HG03457 (cell line): ENCODE measurements around the gene LCMT2.

ENCODE experiments used
- ATAC-seq: cut with Tn5 transposase; IDR thresholded peaks from one replicate; pipeline ENCODE4 v1.9.1; 2021; ENCODE audit warnings: moderate number of reproducible peaks; ENCODE audit not compliant: unreplicated experiment

Gene LCMT2, protein sequence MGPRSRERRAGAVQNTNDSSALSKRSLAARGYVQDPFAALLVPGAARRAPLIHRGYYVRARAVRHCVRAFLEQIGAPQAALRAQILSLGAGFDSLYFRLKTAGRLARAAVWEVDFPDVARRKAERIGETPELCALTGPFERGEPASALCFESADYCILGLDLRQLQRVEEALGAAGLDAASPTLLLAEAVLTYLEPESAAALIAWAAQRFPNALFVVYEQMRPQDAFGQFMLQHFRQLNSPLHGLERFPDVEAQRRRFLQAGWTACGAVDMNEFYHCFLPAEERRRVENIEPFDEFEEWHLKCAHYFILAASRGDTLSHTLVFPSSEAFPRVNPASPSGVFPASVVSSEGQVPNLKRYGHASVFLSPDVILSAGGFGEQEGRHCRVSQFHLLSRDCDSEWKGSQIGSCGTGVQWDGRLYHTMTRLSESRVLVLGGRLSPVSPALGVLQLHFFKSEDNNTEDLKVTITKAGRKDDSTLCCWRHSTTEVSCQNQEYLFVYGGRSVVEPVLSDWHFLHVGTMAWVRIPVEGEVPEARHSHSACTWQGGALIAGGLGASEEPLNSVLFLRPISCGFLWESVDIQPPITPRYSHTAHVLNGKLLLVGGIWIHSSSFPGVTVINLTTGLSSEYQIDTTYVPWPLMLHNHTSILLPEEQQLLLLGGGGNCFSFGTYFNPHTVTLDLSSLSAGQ

DNA sequence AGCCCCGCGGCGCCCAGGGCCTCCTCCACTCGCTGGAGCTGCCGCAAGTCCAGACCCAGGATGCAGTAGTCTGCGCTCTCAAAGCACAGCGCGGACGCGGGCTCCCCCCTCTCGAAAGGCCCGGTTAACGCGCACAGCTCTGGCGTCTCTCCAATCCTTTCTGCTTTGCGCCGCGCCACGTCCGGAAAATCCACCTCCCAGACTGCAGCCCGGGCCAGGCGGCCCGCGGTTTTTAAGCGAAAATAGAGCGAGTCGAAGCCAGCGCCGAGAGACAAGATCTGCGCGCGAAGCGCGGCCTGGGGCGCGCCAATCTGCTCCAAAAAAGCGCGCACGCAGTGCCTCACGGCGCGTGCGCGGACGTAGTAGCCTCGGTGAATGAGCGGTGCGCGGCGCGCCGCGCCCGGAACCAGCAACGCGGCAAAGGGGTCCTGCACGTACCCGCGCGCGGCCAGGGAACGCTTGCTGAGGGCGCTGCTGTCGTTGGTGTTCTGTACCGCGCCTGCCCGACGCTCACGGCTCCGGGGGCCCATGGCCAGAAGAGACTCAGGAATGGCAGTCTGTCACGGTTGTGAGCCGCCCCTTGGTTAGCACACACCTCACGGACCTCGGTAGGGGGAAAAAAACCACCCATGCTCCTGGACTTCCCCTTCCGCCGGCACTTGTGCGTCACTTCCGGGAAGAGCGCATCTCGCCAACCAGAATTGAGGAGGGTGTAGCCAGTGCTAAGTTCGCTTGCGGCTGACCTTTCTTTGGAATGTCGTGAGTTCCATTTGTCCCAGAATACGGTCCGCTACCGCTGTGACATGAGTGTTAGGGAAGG, at the start of gene LCMT2:
Gene LCMT2, minus strand, starts transcription at position 614 of the 820 bp plus-strand sequence. Its CDS starts 84 bp downstream, at position 530.
- ATAC-seq = peak; percentile 82

DNA sequence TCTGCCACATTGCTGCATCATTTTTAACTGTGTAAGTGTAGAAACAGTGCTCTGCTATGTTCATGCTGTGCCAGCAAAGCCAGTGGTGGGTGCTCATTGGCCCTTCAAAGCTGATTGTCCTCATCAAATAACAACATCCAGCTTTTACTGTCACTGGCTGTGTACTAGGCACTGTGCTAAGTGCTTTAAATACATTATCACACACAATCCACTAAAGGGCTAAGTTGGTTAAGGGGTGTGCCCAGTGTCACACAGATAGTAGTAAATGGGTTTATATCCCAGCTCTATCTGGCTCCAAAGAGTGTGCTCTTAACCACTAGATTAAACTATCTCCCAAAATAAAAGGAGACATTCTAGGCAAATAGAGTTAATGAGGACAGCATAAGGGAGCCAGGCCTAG, 48.2 kb upstream of the LCMT2 start:
- ATAC-seq = no peak

DNA sequence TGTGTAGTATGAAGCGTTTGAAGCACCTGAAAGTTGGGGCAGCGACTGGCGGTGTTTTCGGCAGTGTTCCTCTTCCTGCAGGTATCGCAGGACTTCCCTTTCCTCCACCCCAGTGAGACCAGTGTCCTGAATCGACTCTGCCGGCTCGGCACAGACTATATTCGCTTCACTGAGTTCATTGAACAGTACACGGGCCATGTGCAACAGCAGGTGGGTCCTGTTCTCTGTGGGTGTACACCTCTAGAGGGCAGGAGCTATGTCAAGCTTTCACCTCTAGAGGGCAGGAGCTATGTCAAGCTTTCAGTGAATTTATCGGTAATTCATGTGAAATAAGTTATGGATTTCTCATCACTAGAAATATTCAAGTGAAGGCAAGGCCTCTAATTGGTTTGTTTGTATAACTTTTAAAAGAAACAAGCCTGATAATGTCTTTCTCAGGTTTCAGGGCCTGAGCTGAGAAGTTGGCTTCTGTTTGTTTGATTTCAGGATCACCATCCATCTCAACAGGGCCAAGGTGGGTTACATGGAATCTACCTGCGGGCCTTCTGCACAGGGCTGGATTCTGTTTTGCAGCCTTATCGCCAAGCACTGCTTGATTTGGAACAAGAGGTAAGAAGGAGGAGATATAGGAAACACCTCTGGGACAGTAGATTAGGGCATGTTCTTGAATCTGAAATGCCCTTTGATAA, 45.8 kb upstream of the LCMT2 start:
- ATAC-seq = no peak

DNA sequence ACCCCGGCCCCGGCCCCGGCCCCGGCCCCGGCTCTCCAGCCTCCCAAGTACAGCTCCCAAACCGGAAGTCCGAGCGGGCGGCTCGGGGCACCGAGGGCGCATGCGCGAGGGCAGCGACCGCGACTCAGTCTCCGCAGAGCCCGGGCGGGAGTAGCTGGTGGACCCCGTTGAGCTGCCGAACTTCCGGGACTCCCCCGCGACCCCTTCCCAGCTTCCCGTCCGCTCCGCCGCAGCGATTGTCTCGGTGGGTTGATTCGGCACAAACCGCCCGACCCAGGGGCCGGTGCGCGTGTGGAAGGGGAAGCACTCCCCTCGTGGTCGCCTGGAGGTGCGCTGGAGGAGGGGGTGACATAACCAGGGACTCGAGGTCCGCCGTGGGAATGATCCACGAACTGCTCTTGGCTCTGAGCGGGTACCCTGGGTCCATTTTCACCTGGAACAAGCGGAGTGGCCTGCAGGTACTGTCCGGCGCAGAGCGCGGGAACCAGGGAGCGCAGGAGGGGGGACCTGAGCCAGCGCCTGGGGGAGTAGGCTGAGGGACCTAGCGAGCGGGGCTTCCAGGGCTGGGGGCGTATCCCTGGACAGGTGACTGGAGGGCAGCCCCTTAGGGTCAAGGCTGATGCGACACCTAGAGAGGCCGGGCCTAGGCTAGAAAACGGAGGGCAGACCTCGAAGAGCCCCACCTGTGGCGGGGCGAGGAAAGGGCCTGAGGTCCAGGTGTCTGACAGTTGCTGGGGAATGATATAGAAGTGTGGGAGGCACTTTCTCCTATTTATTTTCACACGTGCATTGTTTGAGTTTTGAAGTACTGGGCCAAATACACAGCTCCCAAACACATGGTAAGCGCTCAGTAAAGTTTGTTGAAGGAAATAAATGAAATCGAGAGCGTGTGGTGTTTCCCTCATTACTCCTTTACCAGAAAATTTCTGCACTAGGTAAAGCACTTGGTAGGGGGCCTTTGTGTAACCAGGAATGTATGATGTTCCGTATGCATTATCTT, 40.9 kb upstream of the LCMT2 start, which contains the start of the genes TUBGCP4 and ZSCAN29:
Gene TUBGCP4, plus strand, starts transcription at position 127 of the 1,000 bp plus-strand sequence. Its CDS starts 254 bp downstream, at position 381.
Gene ZSCAN29, minus strand, starts transcription at position 69 of the 1,000 bp plus-strand sequence. CDS start 1,130 bp downstream, outside the sequence.
- ATAC-seq = peak; percentile 49

DNA sequence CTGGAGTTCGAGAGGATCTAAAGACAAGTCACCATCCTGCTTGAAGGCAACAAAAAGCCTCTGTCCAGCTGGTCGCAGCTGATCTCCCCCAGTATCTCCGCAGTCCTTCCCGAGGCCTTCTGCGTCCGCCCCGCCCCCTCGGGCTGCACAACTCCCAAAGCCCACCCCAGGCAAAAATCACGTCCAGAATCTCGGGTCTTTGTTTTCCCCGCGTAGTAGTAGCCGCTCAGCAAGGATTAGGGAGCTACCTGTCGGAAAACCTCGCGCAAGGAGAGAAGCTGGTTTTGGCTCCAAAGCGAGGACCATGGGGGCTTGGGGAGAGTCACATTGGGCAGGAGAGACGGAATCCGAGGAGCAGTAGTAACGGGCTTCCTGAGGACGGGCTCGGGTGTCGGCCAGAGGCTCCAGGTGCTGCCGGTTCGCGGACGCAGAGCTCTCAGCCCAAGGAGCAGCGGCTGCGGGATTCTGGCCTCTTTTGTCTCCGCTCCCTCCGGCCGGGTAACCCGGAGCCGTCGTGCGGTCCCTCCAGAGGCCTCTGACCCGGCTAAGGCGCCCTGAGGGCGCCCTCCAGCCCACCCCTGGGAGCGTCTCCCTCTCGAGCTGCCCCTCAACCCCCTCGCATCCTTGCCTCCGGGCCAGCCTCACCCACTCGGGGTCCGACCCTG, 40.1 kb upstream of the LCMT2 start:
- ATAC-seq = peak; percentile 33

DNA sequence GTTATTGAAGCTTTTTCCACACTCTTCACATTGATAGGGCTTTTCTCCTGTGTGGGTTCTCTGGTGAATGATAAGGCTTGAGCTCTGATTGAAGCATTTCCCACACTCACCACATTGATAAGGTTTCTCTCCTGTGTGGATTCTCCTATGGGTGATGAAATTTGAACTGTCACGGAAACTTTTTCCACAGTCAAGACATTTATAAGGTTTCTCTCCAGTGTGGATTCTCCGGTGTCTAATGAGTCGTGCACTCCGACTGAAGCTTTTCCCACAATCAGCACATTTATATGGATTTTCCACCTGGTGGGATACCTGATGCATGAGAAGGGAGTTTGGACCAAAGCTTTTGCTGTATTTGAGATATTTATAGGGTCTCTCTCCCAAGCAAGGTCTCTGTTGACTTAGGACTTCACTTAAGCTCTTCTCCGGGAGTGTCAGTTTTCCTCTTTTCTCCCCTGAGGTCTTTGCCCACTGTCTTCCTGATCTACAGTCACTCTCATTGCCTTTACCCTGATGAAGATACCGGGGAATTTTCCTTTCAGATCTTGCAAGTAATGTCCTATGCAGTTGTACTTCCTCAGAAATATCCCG, 31.0 kb upstream of the LCMT2 start:
- no peak for ATAC-seq

DNA sequence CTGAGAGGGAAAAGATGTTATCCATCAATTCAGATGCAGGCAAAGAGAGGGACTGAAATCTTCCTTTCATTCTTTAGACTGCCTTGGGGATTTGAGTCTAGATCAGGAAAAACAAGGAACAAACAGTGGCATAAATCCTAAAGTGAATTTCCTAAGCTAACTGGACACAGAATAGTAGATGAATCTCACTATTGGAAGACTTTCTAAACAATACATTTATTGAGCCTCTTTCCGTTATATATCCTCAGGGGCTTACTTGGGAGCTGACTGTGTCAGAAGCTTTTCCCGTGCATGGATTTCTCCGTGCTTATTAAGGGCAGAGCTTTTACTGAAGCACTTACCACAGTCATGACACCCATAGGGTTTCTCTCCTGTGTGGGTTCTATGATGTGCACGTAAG, 30.4 kb upstream of the LCMT2 start:
- no peak for ATAC-seq

DNA sequence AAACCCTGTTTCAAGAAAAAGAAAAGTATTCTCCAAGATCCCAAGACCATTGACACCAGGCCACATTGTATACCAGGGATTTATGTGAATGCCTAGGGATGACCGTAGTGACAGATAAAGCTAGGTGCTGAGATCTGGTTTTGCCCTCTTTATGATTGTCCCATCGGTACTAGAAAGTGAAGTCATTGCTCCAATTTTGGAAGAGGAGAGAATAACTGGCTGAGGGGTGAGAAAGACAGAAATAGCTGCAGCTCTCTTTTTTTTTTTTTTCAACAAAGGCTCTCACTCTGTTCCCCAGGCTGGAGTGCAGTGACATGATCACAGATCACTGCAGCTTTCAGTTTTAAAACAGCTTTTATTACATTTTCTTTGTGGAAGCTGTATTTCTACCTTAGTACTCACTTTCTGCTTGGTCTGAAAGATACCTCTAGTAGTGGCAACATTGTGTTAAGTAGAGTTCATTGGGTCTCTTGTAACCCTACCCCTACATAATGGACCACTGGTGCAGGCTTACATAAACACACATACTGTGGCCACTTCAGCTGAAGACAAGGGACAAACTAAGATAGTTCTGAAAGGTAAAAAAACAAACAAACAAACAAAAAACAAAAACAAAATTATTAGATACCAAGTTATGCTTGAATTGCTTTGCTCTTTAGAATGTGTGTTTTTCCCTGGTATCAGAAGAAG, 22.5 kb upstream of the LCMT2 start:
- no peak for ATAC-seq

DNA sequence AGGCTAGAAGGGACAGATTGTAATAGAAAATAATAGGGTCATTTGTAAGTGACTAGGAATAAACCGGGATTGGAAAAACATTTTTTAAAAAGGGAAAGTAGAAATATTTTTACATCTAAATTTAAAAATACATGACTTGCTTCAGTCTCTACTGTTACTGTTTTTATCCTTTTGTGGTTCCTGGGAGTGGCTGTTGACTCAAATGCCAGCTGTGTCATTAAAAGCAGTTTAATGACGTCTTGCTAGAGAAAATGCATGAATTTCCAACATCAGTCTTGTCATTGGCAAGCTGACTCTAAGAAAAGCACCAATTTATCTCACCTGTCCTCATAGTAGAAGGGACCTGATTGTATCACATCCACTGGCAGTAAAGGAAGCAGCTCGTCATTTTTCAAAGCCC, 16.7 kb upstream of the LCMT2 start:
- no peak for ATAC-seq

DNA sequence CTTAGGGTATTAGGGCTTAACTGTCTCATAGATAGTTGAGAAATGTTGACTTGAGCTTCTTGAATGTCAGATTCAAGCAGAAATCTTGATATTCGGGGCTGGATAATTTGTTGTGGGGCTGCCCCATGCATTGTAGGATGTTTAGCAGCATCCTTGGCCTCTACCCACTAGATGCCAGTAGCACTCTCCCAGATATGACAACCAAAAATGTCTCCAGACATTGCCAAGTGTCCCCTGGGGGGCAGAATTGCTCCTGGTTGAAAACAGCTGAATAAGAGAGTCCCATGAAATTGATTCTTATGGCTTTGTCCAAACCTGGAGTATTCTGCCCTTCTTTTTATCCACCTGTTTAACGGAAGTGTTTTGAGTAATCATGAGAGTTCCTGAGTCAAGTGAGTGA, 15.9 kb upstream of the LCMT2 start:
- ATAC-seq = no peak

DNA sequence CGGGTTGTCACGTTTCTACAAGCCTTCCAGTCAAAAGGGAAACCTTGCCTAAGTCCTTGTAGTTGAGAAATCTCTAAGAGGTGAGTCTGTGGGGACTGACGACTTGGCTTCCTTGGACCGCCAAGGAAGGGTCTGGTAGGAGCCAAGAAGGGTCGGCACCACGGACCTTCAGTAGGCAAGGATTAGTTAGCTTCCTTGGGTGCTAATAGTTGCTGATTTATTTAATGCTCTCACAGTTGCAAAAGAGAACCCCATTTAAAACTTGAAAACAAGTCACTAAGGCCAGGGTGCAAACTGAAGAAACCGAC, 361 bp upstream of the LCMT2 start:
- no peak for ATAC-seq

DNA sequence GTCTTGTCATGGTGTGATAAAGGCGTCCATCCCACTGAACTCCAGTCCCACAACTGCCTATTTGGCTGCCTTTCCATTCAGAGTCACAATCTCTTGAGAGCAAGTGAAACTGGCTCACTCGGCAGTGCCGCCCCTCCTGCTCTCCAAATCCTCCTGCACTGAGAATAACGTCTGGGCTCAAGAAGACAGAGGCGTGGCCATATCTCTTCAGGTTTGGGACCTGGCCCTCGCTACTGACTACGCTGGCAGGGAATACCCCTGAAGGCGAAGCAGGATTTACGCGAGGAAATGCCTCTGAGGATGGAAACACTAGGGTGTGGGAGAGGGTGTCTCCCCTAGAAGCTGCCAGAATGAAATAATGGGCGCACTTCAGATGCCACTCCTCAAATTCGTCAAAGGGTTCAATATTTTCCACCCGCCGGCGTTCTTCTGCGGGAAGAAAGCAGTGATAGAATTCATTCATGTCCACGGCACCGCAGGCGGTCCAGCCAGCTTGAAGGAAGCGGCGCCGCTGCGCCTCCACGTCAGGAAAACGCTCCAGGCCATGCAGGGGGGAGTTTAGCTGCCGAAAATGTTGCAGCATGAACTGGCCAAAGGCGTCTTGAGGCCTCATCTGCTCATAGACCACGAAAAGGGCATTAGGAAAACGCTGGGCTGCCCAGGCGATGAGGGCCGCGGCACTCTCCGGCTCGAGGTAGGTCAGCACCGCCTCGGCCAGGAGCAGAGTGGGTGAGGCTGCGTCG, 985 bp downstream of the LCMT2 start:
- ATAC-seq = no peak

DNA sequence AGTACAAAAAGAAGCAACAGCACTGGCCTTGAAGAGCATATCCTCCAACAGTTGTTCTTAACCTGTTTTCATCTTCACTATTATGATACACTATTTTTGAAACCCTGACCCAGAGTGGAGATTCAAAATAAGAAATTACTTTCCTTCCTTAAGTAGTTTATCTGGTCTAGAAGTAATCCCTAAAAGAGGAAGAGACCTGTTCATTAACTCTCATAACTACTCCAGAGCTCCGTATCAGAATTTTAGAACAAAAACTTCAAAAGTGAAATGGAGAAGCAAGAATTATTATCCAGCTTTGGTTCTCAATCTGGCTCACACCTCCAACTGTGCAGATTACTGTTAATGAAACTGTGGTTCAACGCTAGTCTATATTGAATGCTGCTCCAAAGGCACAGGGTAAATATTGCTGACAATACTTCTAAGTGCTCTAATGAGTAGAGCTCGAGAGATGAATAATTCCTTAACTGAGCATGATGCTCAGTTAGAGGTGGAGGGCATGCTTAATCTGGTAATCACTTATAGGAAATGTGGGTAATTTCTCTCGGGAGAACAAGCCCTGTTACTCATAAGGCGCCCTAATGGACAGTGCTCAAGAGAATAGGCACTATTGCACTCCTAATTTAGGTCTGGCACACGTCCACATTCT, 5.2 kb downstream of the LCMT2 start:
- ATAC-seq = no peak

DNA sequence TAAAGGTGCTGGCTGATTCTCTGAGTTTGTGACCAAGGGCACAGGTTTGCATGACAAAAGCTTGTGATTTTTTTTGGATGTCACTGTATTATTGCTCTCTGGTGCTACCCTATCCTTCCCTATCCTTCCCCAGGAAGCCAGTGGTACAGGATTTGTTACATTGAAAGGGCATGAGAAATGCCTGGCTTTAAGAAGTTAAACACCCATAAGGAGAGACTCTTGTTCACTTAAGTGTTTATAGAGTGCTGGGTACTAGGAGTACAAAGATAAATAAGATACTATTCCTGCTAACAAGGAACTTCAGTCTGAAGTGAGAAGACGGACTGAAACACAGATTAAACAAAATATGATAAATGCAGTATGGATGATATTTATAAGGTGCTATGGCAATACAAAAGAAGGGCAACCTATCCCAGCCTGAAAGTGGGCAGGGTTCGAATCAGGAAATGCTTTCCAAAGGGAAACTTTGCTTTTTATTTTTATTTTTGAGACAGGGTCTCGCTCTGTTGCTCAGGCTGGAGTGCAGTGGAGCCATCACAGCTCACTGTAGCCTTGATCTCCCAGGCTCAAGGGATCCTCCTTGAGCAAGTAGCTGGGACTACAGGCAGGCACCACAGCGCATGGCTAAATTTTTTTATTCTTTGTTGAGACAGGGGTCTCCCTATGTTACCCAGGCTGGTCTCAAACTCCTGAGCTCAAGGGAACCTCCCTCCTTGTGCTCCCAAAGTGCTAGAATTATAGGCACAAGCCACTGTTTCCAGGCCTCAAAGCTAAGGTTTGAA, 11.2 kb downstream of the LCMT2 start:
- ATAC-seq = no peak

DNA sequence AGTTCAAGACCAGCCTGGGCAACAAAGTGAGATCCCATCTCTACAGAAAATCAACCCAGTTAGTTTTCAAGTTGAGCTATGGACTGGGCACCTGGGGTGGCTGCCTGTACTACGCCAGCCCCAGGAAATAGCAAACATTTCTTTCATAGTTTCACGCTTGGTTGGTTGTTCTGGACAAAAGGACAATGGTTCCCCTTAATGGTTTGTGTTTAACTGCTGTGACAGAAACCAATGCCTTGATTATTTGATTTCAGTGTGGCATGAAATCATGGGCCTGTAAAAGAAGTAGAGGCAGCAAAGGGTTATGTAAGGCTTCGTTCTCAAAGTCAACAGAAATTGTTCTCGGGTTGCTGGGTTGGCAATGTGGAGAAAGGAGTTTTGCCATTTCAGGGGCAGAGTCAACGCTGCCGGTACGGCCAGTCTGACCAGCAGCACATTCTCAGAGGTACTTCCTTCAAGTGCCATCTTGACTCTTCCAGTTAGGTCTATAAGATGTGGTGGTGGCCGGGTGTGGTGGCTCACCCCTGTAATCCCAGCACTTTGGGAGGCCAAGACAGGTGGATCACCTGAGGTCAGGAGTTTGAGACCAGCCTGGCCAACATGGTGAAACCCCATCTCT, 12.7 kb downstream of the LCMT2 start:
- ATAC-seq = no peak

DNA sequence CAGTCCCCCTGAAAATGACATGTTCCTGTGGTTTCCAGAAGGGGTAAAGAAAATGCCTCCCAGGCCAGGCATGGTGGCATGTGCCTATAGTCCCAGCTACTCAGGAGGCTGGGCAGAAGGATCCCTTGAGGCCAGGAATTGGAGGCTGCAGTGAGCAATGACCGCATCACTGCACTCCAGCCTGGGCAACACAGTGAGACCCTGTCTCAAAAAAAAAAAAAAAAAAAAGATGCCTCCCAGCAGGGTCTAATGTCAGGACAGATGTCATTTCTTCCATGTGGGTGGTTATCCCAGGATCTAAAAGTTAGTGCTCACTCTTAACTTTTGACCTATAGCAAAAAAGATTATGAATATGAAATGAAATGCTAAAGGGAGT, 13.4 kb downstream of the LCMT2 start:
- no peak for ATAC-seq
